Small intestine (tissue), 7 donors: Measurements from ENCODE around the gene PEMT. TPM values are rescaled to one million over a fixed set of nuclear protein-coding genes. Genes with fewer than 3 reads are reported as not detected.
"Not testable (repeated sequence)": the region's sequence is repeated elsewhere in the genome, so short reads cannot be mapped to it uniquely, and the experiment has no call there.

Experiments
- DNase-seq, 2 donors: peaks; one replicate each; pipeline versions ENCODE4 v3.0.0 to v3.0.0-alpha.2; 2013
- FAIRE-seq: peaks from 2 replicates; lab custom pipeline; 2012; peaks lifted over from hg19 to GRCh38; lab: Jason Lieb, UNC
- H3K27ac ChIP-seq, 3 donors: one replicate each; pipeline ENCODE4 v1.5.1; 2013; ENCODE audit warnings: low read length in 2 of 3, mild to moderate bottlenecking in 2 of 3, control low read depth in 1 of 3, inconsistent platforms in 1 of 3, low read depth in 1 of 3, moderate library complexity in 1 of 3
- H3K27me3 ChIP-seq, 3 donors: one replicate each; pipeline ENCODE4 v1.6.1; 2013; ENCODE audit warnings: low read length in 3 of 3, inconsistent platforms in 1 of 3; ENCODE audit not compliant: control insufficient read depth in 3 of 3, insufficient read depth in 3 of 3
- H3K36me3 ChIP-seq, 3 donors: one replicate each; pipeline ENCODE4 v1.6.1; 2013; ENCODE audit warnings: low read length in 3 of 3, inconsistent platforms in 1 of 3, low read depth in 1 of 3, mild to moderate bottlenecking in 1 of 3, moderate library complexity in 1 of 3; ENCODE audit not compliant: control insufficient read depth in 3 of 3, insufficient read depth in 2 of 3
- H3K4me1 ChIP-seq, 3 donors: one replicate each; pipeline ENCODE4 v1.6.1; 2013; ENCODE audit warnings: low read length in 2 of 3, inconsistent platforms in 1 of 3, low read depth in 1 of 3, mild to moderate bottlenecking in 1 of 3, moderate library complexity in 1 of 3; ENCODE audit not compliant: control insufficient read depth in 3 of 3, insufficient read depth in 2 of 3
- H3K4me3 ChIP-seq, 3 donors: one replicate each; pipeline ENCODE4 v1.5.1; 2013; ENCODE audit warnings: low read length in 3 of 3, control low read depth in 1 of 3, inconsistent platforms in 1 of 3, low read depth in 1 of 3, mild to moderate bottlenecking in 1 of 3, moderate library complexity in 1 of 3
- H3K9me3 ChIP-seq, 2 donors: one replicate each; pipeline ENCODE4 v1.6.1; 2013; ENCODE audit warnings: low read depth in 1 of 2, low read length in 1 of 2; ENCODE audit not compliant: control insufficient read depth in 2 of 2, insufficient read depth in 1 of 2
- WGBS, 3 donors: extraction: QIAGEN DNeasy Blood & Tissue Kit; methylation state at CpG; one replicate each; pipeline ENCODE4 v1.1.7; 2013; 5-methylcytosine and 5-hydroxymethylcytosine counted together
- polyA plus RNA-seq, 4 donors: library from polyadenylated mRNA; stranded (reverse) in 3 of 4; unstranded in 1 of 4; fragments of 200-250 nt in 3 of 4; fragments of 120-200 nt in 1 of 4; gene quantifications; one replicate each; pipeline versions ENCODE4 v1.2.1 to v1.2.3, GENCODE V29; 2013
- donor health status: healthy with polysubstance abuse.
- donor health status: control.
- donor health status: control.
- donor health status: Bipolar disorder and iron deficiency.
- donor health status: healthy.

Gene PEMT
- polyA plus RNA-seq, 4 donors: 23.0 to 42.0 (median 32.8) TPM

DNA sequence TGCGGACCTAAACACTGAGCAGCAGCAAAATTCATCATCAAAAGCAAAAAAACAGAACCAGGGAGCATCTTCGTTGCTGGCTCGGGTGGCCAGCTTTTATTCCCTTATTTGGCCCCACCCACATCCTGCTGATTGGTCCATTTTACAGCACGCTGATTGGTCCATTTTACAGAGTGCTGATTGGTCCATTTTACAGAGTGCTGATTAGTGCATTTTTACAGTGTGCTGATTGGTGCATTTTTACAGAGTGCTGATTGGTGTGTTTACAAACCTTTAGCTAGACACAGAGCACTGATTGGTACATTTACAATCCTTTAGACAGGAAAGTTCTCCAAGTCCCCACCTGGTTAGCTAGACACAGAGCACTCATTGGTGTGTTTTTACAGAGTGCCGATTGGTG lies 41.2 kb upstream of the PEMT start:
- not testable (repeated sequence) for H3K36me3 ChIP-seq, FAIRE-seq, DNase-seq, H3K4me3 ChIP-seq, H3K27ac ChIP-seq, H3K27me3 ChIP-seq, H3K4me1 ChIP-seq, H3K9me3 ChIP-seq
- 75 to 89% (median 84%) methylated on average over 5 of the region's 5 CpGs for WGBS, 3 donors

DNA sequence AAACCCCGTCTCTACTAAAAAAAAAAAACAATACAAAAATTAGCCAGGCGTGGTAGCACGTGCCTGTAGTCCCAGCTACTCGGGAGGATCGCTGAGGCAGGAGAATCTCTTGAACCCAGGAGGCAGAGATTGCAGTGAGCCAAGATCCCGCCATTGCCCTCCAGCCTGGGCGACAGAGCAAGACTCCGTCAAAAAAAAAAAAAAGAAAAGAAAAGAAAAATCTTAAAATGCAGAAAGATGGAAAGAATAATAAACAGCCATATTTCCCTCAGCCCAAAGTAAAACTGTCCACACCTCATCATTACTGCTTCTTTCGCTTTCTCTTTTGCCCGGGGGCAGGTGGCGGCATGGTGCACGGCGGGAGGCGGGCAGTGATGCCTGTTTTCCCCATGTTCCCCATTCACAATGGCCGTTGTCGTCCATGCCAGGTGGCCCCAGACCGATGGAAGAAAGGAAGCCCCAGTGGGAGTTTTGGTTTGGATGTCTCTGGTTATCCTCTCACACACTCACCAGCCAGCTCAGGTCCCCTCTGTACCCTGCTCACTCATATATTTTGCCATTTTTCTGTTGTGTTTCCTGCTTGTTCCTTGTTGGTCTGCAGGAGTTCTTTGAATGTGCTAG lies 37.0 kb upstream of the PEMT start:
- Histone ChIP-seq H3K4me3 (peak overlapping the region in 1 of 3 donors; percentile 8), H3K9me3 (no peaks in the 10 kb centered on the region), H3K4me1 (no peaks in the 10 kb centered on the region), H3K27ac (peak overlapping the region in 1 of 3 donors; percentile 68), H3K36me3 (no peaks in the 10 kb centered on the region), H3K27me3 (no peaks in the 10 kb centered on the region)
- FAIRE-seq (no peak), DNase-seq (peak in 1 of 2 donors; percentile 73)
- 20 to 44% (median 22%) methylated on average over 17 of the region's 17 CpGs for WGBS, 3 donors

GRCh38 chr17:17626840-17627239 lies 35.3 kb upstream of the PEMT start:
- DNase-seq (no peak), FAIRE-seq (no peak)
- H3K27ac ChIP-seq: no peak overlapping the region
- H3K4me1 ChIP-seq: no peaks in the 10 kb centered on the region
- no peaks in the 10 kb centered on the region for H3K9me3 ChIP-seq
- no peak overlapping the region for H3K4me3 ChIP-seq
- no peaks in the 10 kb centered on the region for H3K27me3 ChIP-seq
- no peaks in the 10 kb centered on the region for H3K36me3 ChIP-seq
- 89 to 96% (median 93%) methylated on average over 8 of the region's 8 CpGs for WGBS, 3 donors

GRCh38 chr17:17626151-17626805 lies 34.8 kb upstream of the PEMT start:
- H3K4me3 ChIP-seq: no peak overlapping the region
- DNase-seq (no peak), FAIRE-seq (no peak)
- H3K36me3 ChIP-seq: no peaks in the 10 kb centered on the region
- no peak overlapping the region for H3K27ac ChIP-seq
- no peaks in the 10 kb centered on the region for H3K27me3 ChIP-seq
- H3K9me3 ChIP-seq: no peaks in the 10 kb centered on the region
- WGBS, 3 donors: 80 to 82% (median 81%) methylated on average over 19 of the region's 19 CpGs
- no peaks in the 10 kb centered on the region for H3K4me1 ChIP-seq

DNA sequence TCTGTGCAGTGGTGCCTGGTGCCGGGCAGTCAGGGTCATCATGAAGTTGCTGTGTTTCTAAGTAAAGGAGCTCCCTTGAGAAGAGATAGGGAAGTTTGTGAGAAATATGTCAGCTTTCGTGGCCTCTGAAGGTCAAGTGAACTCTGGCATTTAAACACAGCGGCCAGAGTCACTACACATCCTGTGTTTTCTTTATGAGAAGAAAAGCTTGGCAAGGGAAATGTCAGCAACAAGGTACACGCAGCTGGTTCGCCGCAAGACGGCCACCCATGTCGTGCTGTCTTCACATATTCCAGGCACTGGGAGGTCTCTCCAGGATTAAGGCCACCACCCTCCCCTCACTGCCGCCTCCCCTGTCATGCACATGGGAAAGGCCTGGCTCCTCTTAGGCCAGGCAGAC lies 33.2 kb upstream of the PEMT start:
- no peaks in the 10 kb centered on the region for H3K36me3 ChIP-seq
- no peak overlapping the region for H3K27ac ChIP-seq
- H3K9me3 ChIP-seq: no peaks in the 10 kb centered on the region
- DNase-seq: no peak
- no peaks in the 10 kb centered on the region for H3K4me1 ChIP-seq
- H3K27me3 ChIP-seq: no peaks in the 10 kb centered on the region
- FAIRE-seq: no peak
- 71 to 92% (median 75%) methylated on average over 9 of the region's 9 CpGs for WGBS, 3 donors
- H3K4me3 ChIP-seq: no peak overlapping the region

DNA sequence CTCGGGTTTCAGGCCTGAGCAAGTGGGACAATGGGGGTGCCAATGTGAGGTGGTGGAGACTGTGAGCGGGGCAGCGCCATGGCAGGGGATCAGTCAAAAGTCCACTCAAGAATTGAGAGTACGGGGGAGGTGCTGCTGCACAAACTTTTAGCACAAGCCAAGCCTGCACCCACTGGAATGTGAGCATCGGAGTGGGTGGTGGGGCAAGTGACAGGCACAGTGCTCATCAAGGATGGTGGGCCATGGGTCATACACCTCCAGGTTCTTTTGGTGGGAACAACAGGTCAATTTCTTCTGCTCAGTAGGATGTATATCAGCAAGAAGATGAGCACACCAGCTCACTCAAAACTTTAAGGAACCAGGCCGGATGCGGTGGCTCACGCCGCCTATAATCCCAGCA lies 32.4 kb upstream of the PEMT start:
- no peak overlapping the region for H3K27ac ChIP-seq
- WGBS, 3 donors: 93 to 97% (median 95%) methylated on average over 9 of the region's 9 CpGs
- no peak overlapping the region for H3K4me3 ChIP-seq
- DNase-seq (no peak), FAIRE-seq (no peak)
- H3K4me1 ChIP-seq: no peaks in the 10 kb centered on the region
- H3K9me3 ChIP-seq: no peaks in the 10 kb centered on the region
- H3K27me3 ChIP-seq: no peaks in the 10 kb centered on the region
- no peaks in the 10 kb centered on the region for H3K36me3 ChIP-seq

DNA sequence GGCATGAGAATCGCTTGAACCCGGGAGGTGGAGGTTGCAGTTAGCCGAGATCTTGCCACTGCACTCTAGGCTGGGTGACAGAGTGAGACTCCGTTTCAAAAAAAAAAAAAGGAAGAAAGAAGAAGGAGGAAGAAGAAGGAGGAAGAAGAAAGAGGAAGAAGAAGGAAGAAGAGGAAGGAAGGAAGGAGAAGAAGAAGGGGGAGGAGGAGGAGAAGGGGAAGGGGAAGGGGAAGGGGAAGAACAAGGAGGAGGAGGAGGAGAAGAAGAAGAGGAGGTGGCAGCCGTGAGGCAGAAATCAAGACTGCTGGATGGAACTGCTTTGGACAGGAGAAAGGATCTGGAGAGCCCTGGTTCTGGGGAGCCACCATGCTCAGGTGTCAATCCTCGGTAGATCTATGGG lies 29.7 kb upstream of the PEMT start:
- no peak for FAIRE-seq

DNA sequence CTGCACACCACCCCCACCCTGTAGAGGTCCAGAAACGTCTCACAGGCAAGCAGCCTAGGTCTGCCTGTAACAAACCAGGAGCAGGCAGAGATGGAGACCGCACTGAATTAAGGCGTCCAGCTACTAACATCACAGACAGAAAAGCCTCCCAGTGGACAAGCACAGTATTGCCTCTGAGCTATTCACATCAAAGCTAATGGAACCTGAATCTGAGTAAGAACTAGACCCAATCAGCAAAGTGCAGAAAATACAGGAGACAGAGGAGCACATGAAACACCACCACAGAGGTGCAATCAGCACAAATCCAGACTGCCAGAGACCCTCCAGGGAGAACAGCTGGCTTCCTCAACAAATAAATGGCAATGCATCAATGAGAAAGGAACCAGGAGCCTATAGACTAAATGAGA lies 22.2 kb upstream of the PEMT start:
- FAIRE-seq: no peak
- H3K9me3 ChIP-seq: peaks cover 0 to 7% of the 10 kb centered on the region in 2 donors
- H3K36me3 ChIP-seq: peaks cover 0 to 6% (median 0%) of the 10 kb centered on the region in 3 donors

More for the DNA sequence above, 29.7 kb upstream of the PEMT start:
- no peak overlapping the region for H3K4me3 ChIP-seq
- H3K27ac ChIP-seq: no peak overlapping the region
- H3K9me3 ChIP-seq: no peaks in the 10 kb centered on the region
- no peaks in the 10 kb centered on the region for H3K36me3 ChIP-seq
- WGBS, 3 donors: 73 to 77% (median 74%) methylated on average over 6 of the region's 6 CpGs
- no peak for DNase-seq
- no peaks in the 10 kb centered on the region for H3K27me3 ChIP-seq
- H3K4me1 ChIP-seq: no peaks in the 10 kb centered on the region

More for the DNA sequence above, 22.2 kb upstream of the PEMT start:
- Histone ChIP-seq H3K4me1 (no peaks in the 10 kb centered on the region), H3K27me3 (no peaks in the 10 kb centered on the region), H3K4me3 (no peak overlapping the region), H3K27ac (no peak overlapping the region)
- DNase-seq: peak; percentile 75 to 77
- WGBS, 3 donors: 0 to 7% (median 3%) methylated on average over 3 of the region's 3 CpGs
